ENCODE data around the gene CACNA2D3.

GRCh38 chr3:54150864-54151467, 28.6 kb downstream of the CACNA2D3 start:
- TF ChIP-seq POLR2A (IDR thresholded peaks at IDR 0.05; ENCODE audit: low read length) = no peak
- TF ChIP-seq GATA1 (IDR thresholded peaks at IDR 0.05; ENCODE audit: low read depth, low read length) = no peak
